ENCODE results near the gene KCNV2. TPM values are rescaled to one million over a fixed set of nuclear protein-coding genes. Genes with fewer than 3 reads are reported as not detected.

KCNV2 gene
- total RNA-seq, 2 experiments from 2014 or later, result not detected

- no peak overlapping the region for H3K4me2 ChIP-seq (ENCODE audit: low read length)
- BruUV-seq (replicated peaks), result no TSS peak
- POLR2A ChIA-PET, result interaction anchor here (0.6 kb wide), 1 partner anchor 13 kb away, joined by 3 read pairs; no protein-coding TSS in a partner anchor
- no peak for DNase-seq (ENCODE audit: low spot score)
- H3K27ac ChIP-seq (ENCODE audit: low read depth, low read length, poor library complexity, severe bottlenecking), result no peak overlapping the region
- no peaks in the 10 kb centered on the region for H4K20me1 ChIP-seq (ENCODE audit: insufficient read depth, low read length)
- no peak overlapping the region for H3K4me3 ChIP-seq (ENCODE audit: low read depth, low read length, poor library complexity, severe bottlenecking)
- no peaks in the 10 kb centered on the region for H3K79me2 ChIP-seq (ENCODE audit: insufficient read depth, low read depth, low read length)
- no peaks in the 10 kb centered on the region for H3K4me1 ChIP-seq (ENCODE audit: insufficient read depth, low read length, poor library complexity, severe bottlenecking)
- no peaks in the 10 kb centered on the region for H3K9me2 ChIP-seq (ENCODE audit: insufficient read depth, low read length)
- CTCF ChIA-PET (ENCODE audit: unreplicated experiment), result no interaction called here
- intact Hi-C loops (cut with micrococcal nuclease; ENCODE audit: unreplicated experiment), result no loop called here
- TF ChIP-seq EZH2phosphoT487 (IDR thresholded peaks at IDR 0.05; ENCODE audit: borderline replicate concordance, low read depth, low read length), result no peak
- TF ChIP-seq, protein P1, sequence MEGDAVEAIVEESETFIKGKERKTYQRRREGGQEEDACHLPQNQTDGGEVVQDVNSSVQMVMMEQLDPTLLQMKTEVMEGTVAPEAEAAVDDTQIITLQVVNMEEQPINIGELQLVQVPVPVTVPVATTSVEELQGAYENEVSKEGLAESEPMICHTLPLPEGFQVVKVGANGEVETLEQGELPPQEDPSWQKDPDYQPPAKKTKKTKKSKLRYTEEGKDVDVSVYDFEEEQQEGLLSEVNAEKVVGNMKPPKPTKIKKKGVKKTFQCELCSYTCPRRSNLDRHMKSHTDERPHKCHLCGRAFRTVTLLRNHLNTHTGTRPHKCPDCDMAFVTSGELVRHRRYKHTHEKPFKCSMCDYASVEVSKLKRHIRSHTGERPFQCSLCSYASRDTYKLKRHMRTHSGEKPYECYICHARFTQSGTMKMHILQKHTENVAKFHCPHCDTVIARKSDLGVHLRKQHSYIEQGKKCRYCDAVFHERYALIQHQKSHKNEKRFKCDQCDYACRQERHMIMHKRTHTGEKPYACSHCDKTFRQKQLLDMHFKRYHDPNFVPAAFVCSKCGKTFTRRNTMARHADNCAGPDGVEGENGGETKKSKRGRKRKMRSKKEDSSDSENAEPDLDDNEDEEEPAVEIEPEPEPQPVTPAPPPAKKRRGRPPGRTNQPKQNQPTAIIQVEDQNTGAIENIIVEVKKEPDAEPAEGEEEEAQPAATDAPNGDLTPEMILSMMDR (conservative IDR thresholded peaks at IDR 0.05; ENCODE audit: low read length), result no peak
- H2AFZ ChIP-seq (ENCODE audit: low read length), result no peak overlapping the region
- H3K9me3 ChIP-seq (ENCODE audit: low read length), result no peaks in the 10 kb centered on the region
- peaks cover 22% of the 10 kb centered on the region for H3K36me3 ChIP-seq (ENCODE audit: insufficient read depth, low read length)
Measured at GRCh38 chr9:2742214-2742613, 24.9 kb downstream of the KCNV2 start.

GRCh38 chr9:2743937-2744529 lies 26.7 kb downstream of the KCNV2 start:
- H3K4me1 ChIP-seq (ENCODE audit: insufficient read depth, low read length, poor library complexity, severe bottlenecking), result no peaks in the 10 kb centered on the region
- H3K79me2 ChIP-seq (ENCODE audit: insufficient read depth, low read depth, low read length), result no peaks in the 10 kb centered on the region
- no TSS peak for BruUV-seq (replicated peaks)
- ChIA-PET POLR2A (interaction anchor here (0.6 to 1.6 kb wide), 4 partner anchors 12 to 1137 kb away, joined by 3 to 5 read pairs (median 4); no protein-coding TSS in a partner anchor), CTCF (ENCODE audit: unreplicated experiment) (interaction anchor here (0.6 kb wide), 1 partner anchor 30 kb away, joined by 3 read pairs; no protein-coding TSS in a partner anchor)
- DNase-seq (ENCODE audit: low spot score), result no peak
- no peaks in the 10 kb centered on the region for H3K9me2 ChIP-seq (ENCODE audit: insufficient read depth, low read length)
- no peaks in the 10 kb centered on the region for H4K20me1 ChIP-seq (ENCODE audit: insufficient read depth, low read length)
- intact Hi-C loops (cut with micrococcal nuclease; ENCODE audit: unreplicated experiment), result no loop called here
- no peak overlapping the region for H3K4me3 ChIP-seq (ENCODE audit: low read depth, low read length, poor library complexity, severe bottlenecking)
- no peaks in the 10 kb centered on the region for H3K9me3 ChIP-seq (ENCODE audit: low read length)
- no peak overlapping the region for H2AFZ ChIP-seq (ENCODE audit: low read length)
- H3K36me3 ChIP-seq (ENCODE audit: insufficient read depth, low read length), result peaks cover 23% of the 10 kb centered on the region
- H3K4me2 ChIP-seq (ENCODE audit: low read length), result no peak overlapping the region
- TF ChIP-seq, protein P1 (conservative IDR thresholded peaks at IDR 0.05; ENCODE audit: low read length), result no peak
- TF ChIP-seq EZH2phosphoT487 (IDR thresholded peaks at IDR 0.05; ENCODE audit: borderline replicate concordance, low read depth, low read length), result no peak
- H3K27ac ChIP-seq (ENCODE audit: low read depth, low read length, poor library complexity, severe bottlenecking), result no peak overlapping the region
